H9 (cell line): ENCODE results near the gene OTP. TPM values are rescaled to one million over a fixed set of nuclear protein-coding genes. Genes with fewer than 3 reads are reported as not detected.

ENCODE experiments used
- DNase-seq: peaks from one replicate; pipeline ENCODE4 v3.0.0-alpha.2; 2017
- H2AFZ ChIP-seq: one replicate; pipeline ENCODE4 v1.6.1; 2013; ENCODE audit warnings: mild to moderate bottlenecking, low read length, control low read depth, moderate library complexity
- H2AK5ac ChIP-seq: 2 replicates; pipeline ENCODE4 v1.6.1; 2013; ENCODE audit warnings: low read length, control low read depth, mixed read lengths; ENCODE audit not compliant: insufficient read length
- H2BK120ac ChIP-seq: one replicate; pipeline ENCODE4 v1.6.1; 2013; ENCODE audit warnings: low read depth, mild to moderate bottlenecking, low read length, control low read depth, inconsistent platforms; ENCODE audit not compliant: poor library complexity, severe bottlenecking
- H2BK12ac ChIP-seq: 2 replicates; pipeline ENCODE4 v1.6.1; 2013; ENCODE audit warnings: low read length, control low read depth, mixed read lengths, low read depth; ENCODE audit not compliant: insufficient read length
- H2BK15ac ChIP-seq: 2 replicates; pipeline ENCODE4 v1.6.1; 2013; ENCODE audit warnings: low read depth, low read length, control low read depth
- H2BK20ac ChIP-seq: one replicate; pipeline ENCODE4 v1.6.1; 2013; ENCODE audit warnings: low read depth, mild to moderate bottlenecking, low read length, control low read depth, inconsistent platforms; ENCODE audit not compliant: poor library complexity, severe bottlenecking
- H2BK5ac ChIP-seq: 2 replicates; pipeline ENCODE4 v1.6.1; 2013; ENCODE audit warnings: low read length, control low read depth, mixed read lengths; ENCODE audit not compliant: insufficient read length
- H3K14ac ChIP-seq: 2 replicates; pipeline ENCODE4 v1.6.1; 2013; ENCODE audit warnings: low read length, control low read depth; ENCODE audit not compliant: insufficient read depth
- H3K18ac ChIP-seq: 2 replicates; pipeline ENCODE4 v1.6.1; 2013; ENCODE audit warnings: low read depth, mild to moderate bottlenecking, mixed read lengths, low read length, control low read depth; ENCODE audit not compliant: insufficient read length
- H3K23ac ChIP-seq: 2 replicates; pipeline ENCODE4 v1.6.1; 2013; ENCODE audit warnings: low read length, control low read depth, mixed read lengths, low read depth; ENCODE audit not compliant: insufficient read length
- H3K23me2 ChIP-seq: 2 replicates; pipeline ENCODE4 v1.6.1; 2013; ENCODE audit warnings: low read depth, mild to moderate bottlenecking, mixed read lengths, low read length, control low read depth; ENCODE audit not compliant: insufficient read length, poor library complexity, severe bottlenecking
- H3K27ac ChIP-seq: 2 replicates; pipeline ENCODE4 v1.5.1; 2013; ENCODE audit warnings: low read length, control low read depth, mixed read lengths, low read depth; ENCODE audit not compliant: insufficient read length
- H3K27me3 ChIP-seq: 2 replicates; pipeline ENCODE4 v1.6.1; 2013; ENCODE audit warnings: low read length, control low read depth, inconsistent platforms; ENCODE audit not compliant: insufficient read depth
- H3K4ac ChIP-seq: 2 replicates; pipeline ENCODE4 v1.6.1; 2013; ENCODE audit warnings: low read depth, mild to moderate bottlenecking, control low read depth, inconsistent platforms, low read length, moderate library complexity
- H3K4me1 ChIP-seq: 2 replicates; pipeline ENCODE4 v1.6.1; 2013; ENCODE audit warnings: low read length, control low read depth, inconsistent platforms; ENCODE audit not compliant: insufficient read depth
- H3K4me2 ChIP-seq: 2 replicates; pipeline ENCODE4 v1.6.1; 2013; ENCODE audit warnings: low read length, control low read depth, mixed read lengths; ENCODE audit not compliant: insufficient read length, insufficient read depth
- H3K56ac ChIP-seq: 2 replicates; pipeline ENCODE4 v1.6.1; 2013; ENCODE audit warnings: low read depth, mild to moderate bottlenecking, mixed read lengths, low read length, control low read depth; ENCODE audit not compliant: insufficient read length
- H3K79me1 ChIP-seq: 2 replicates; pipeline ENCODE4 v1.6.1; 2013; ENCODE audit warnings: low read depth, mild to moderate bottlenecking, moderate library complexity, low read length, control low read depth, inconsistent platforms; ENCODE audit not compliant: insufficient read depth, poor library complexity, severe bottlenecking
- H3K79me2 ChIP-seq: 2 replicates; pipeline ENCODE4 v1.6.1; 2013; ENCODE audit warnings: low read length, control low read depth, inconsistent platforms; ENCODE audit not compliant: insufficient read depth
- H3K9ac ChIP-seq: 2 replicates; pipeline ENCODE4 v1.6.1; 2013; ENCODE audit warnings: low read length, control low read depth, mixed read lengths; ENCODE audit not compliant: insufficient read length; ENCODE audit errors: extremely low read depth
- H3K9me3 ChIP-seq: one replicate; pipeline ENCODE4 v1.6.1; 2013; ENCODE audit warnings: low read depth, low read length, inconsistent platforms; ENCODE audit not compliant: control insufficient read depth
- H3T11ph ChIP-seq: one replicate; pipeline ENCODE4 v1.6.1; 2013; ENCODE audit warnings: mild to moderate bottlenecking, low read length, control low read depth, inconsistent platforms
- H4K20me1 ChIP-seq: one replicate; pipeline ENCODE4 v1.6.1; 2013; ENCODE audit not compliant: control insufficient read depth, insufficient read length, insufficient read depth
- H4K5ac ChIP-seq: 2 replicates; pipeline ENCODE4 v1.6.1; 2013; ENCODE audit warnings: low read depth, mild to moderate bottlenecking, mixed read lengths, low read length, control low read depth; ENCODE audit not compliant: insufficient read length
- H4K8ac ChIP-seq: replicated peaks from 2 replicates; pipeline ENCODE4 v1.6.1; 2013; ENCODE audit warnings: low read length, control low read depth, mixed read lengths, low read depth; ENCODE audit not compliant: insufficient read length
- H4K91ac ChIP-seq: 2 replicates; pipeline ENCODE4 v1.6.1; 2013; ENCODE audit warnings: low read depth, mild to moderate bottlenecking, moderate library complexity, mixed read lengths, low read length, control low read depth; ENCODE audit not compliant: insufficient read length
- H3K27ac Mint-ChIP-seq, 3 experiments: 2 replicates in 2 of 3; 3 replicates in 1 of 3; pipeline ENCODE4 v1.8.0; 2020 to 2021; ENCODE audit warnings: mixed read lengths in 3 of 3, mild to moderate bottlenecking in 1 of 3, moderate library complexity in 1 of 3
- H3K27me3 Mint-ChIP-seq: 2 replicates; pipeline ENCODE4 v1.8.0; 2021; ENCODE audit warnings: low read depth, mild to moderate bottlenecking, moderate library complexity, mixed read lengths
- H3K36me3 Mint-ChIP-seq, 3 experiments: 2 replicates in 2 of 3; 3 replicates in 1 of 3; pipeline ENCODE4 v1.8.0; 2020 to 2021; ENCODE audit warnings: low read depth in 3 of 3, mixed read lengths in 3 of 3; ENCODE audit not compliant: insufficient read depth in 1 of 3
- H3K4me1 Mint-ChIP-seq, 2 experiments: 2 replicates each; pipeline ENCODE4 v1.8.0; 2020; ENCODE audit warnings: mixed read lengths in 2 of 2
- H3K4me3 Mint-ChIP-seq, 2 experiments: 2 replicates in 1 of 2; 3 replicates in 1 of 2; pipeline ENCODE4 v1.8.0; 2020 to 2021; ENCODE audit warnings: mild to moderate bottlenecking in 2 of 2, mixed read lengths in 2 of 2, moderate library complexity in 1 of 2
- H3K9me3 Mint-ChIP-seq, 2 experiments: 2 replicates in 1 of 2; 3 replicates in 1 of 2; pipeline ENCODE4 v1.8.0; 2020; ENCODE audit warnings: mild to moderate bottlenecking in 2 of 2, mixed read lengths in 2 of 2, moderate library complexity in 1 of 2
- WGBS: extraction: QIAGEN DNeasy Blood & Tissue Kit; methylation state at CpG from one replicate; pipeline ENCODE4 v1.1.7; 2013; ENCODE audit warnings: missing lambda C conversion rate, low lambda C conversion rate, mixed read lengths; ENCODE audit not compliant: insufficient read length; ENCODE audit errors: extremely low coverage; 5-methylcytosine and 5-hydroxymethylcytosine counted together
- total RNA-seq: library from RNA; stranded (reverse); gene quantifications from 2 replicates; pipeline ENCODE4 v1.2.1, GENCODE V29; 2021
- TF ChIP-seq, protein P1 (sequence below): fragments of 200-600 bp; sonication (generic); conservative IDR thresholded peaks from 3 replicates; pipeline ENCODE4 v1.8.0; 2021; ENCODE audit warnings: antibody characterized with exemption, mild to moderate bottlenecking

Gene OTP
- total RNA-seq, 1 experiment from 2014 or later = not detected

GRCh38 chr5:77645158-77645994 lies 6.9 kb upstream of the OTP start:
- Histone ChIP-seq H3T11ph (no peak overlapping the region), H3K14ac (no peak overlapping the region), H3K56ac (no peak overlapping the region), H3K4me2 (peak overlapping the region; percentile 70), H2AFZ (no peak overlapping the region), H3K79me1 (no peaks in the 10 kb centered on the region), H2BK12ac (no peak overlapping the region), H2BK20ac (no peak overlapping the region), H2BK120ac (no peak overlapping the region), H3K27ac (no peak overlapping the region), H3K18ac (no peak overlapping the region), H4K5ac (no peak overlapping the region), H3K23ac (no peak overlapping the region), H3K23me2 (peaks cover 4% of the 10 kb centered on the region), H3K4me1 (no peaks in the 10 kb centered on the region), H4K20me1 (no peaks in the 10 kb centered on the region), H4K8ac (no peak overlapping the region), H3K9ac (no peak overlapping the region), H3K4ac (no peak overlapping the region), H2AK5ac (no peak overlapping the region), H2BK5ac (no peak overlapping the region), H3K27me3 (peaks cover 75% of the 10 kb centered on the region), H2BK15ac (no peak overlapping the region), H3K79me2 (no peaks in the 10 kb centered on the region), H4K91ac (no peak overlapping the region), H3K9me3 (no peaks in the 10 kb centered on the region)
- H3K36me3 Mint-ChIP-seq = no peaks in the 10 kb centered on the region; a peak in 1 of 7 replicates
- TF ChIP-seq, protein P1, sequence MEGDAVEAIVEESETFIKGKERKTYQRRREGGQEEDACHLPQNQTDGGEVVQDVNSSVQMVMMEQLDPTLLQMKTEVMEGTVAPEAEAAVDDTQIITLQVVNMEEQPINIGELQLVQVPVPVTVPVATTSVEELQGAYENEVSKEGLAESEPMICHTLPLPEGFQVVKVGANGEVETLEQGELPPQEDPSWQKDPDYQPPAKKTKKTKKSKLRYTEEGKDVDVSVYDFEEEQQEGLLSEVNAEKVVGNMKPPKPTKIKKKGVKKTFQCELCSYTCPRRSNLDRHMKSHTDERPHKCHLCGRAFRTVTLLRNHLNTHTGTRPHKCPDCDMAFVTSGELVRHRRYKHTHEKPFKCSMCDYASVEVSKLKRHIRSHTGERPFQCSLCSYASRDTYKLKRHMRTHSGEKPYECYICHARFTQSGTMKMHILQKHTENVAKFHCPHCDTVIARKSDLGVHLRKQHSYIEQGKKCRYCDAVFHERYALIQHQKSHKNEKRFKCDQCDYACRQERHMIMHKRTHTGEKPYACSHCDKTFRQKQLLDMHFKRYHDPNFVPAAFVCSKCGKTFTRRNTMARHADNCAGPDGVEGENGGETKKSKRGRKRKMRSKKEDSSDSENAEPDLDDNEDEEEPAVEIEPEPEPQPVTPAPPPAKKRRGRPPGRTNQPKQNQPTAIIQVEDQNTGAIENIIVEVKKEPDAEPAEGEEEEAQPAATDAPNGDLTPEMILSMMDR = peak; percentile 61
- DNase-seq = peak; percentile 66
- no CpG with 5 or more reads among the region's 80 CpGs for WGBS
- H3K27me3 Mint-ChIP-seq = peaks cover 99% of the 10 kb centered on the region
- H3K4me1 Mint-ChIP-seq = peaks cover 21 to 45% of the 10 kb centered on the region in 2 experiments
- H3K4me3 Mint-ChIP-seq = peak overlapping the region; percentile 39 to 86; a peak in 4 of 5 replicates
- H3K27ac Mint-ChIP-seq = no peak overlapping the region
- H3K9me3 Mint-ChIP-seq = peaks cover 0 to 8% of the 10 kb centered on the region in 2 experiments; a peak in 4 of 5 replicates
